ENCODE results near the gene TERT.

DNA sequence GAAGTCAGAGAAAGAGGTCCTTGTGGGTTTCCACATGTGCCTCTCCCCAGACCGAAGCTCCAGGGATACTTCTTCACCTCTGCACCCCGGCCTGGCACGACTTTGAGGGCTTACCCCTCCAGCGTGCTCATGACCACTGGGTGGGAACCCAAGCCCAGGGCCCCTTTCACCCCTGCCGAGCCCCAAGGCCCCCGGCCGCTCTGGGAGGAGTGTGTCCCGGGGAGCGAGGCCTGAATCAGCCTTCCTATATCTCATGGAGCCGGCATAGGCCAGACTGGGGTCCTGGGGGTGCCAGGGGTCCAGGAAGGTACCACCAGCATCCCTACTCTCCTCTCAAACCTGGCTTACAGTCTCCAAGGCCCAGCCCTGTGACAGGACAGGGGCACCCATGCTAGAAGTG is 17.1 kb downstream of the TERT start:
- TF ChIP-seq HDAC2 (IDR thresholded peaks at IDR 0.05) (no peak), CTCF (IDR thresholded peaks at IDR 0.05 in 2 of 3, conservative IDR thresholded peaks at IDR 0.05 in 1 of 3; ENCODE audit: control insufficient read depth in 2 of 3, extremely low read depth in 1 of 3, insufficient read depth in 1 of 3, low read depth in 3 of 3, low read length in 3 of 3) (no peak), HSF1 (IDR thresholded peaks at IDR 0.05; ENCODE audit: low read depth, low read length) (no peak), SUZ12 (IDR thresholded peaks at IDR 0.05; ENCODE audit: unreplicated experiment) (no peak), EP300 (IDR thresholded peaks at IDR 0.05; ENCODE audit: borderline replicate concordance in 1 of 2, control insufficient read depth in 1 of 2, low read depth in 2 of 2, low read length in 2 of 2) (no peak), SMAD5 (IDR thresholded peaks at IDR 0.05; ENCODE audit: low read depth) (no peak), SIN3A (IDR thresholded peaks at IDR 0.05; ENCODE audit: low read depth, low read length) (no peak), ZNF274 (IDR thresholded peaks at IDR 0.05; ENCODE audit: insufficient read depth, insufficient read length) (no peak)
- TF ChIP-seq, protein P1, sequence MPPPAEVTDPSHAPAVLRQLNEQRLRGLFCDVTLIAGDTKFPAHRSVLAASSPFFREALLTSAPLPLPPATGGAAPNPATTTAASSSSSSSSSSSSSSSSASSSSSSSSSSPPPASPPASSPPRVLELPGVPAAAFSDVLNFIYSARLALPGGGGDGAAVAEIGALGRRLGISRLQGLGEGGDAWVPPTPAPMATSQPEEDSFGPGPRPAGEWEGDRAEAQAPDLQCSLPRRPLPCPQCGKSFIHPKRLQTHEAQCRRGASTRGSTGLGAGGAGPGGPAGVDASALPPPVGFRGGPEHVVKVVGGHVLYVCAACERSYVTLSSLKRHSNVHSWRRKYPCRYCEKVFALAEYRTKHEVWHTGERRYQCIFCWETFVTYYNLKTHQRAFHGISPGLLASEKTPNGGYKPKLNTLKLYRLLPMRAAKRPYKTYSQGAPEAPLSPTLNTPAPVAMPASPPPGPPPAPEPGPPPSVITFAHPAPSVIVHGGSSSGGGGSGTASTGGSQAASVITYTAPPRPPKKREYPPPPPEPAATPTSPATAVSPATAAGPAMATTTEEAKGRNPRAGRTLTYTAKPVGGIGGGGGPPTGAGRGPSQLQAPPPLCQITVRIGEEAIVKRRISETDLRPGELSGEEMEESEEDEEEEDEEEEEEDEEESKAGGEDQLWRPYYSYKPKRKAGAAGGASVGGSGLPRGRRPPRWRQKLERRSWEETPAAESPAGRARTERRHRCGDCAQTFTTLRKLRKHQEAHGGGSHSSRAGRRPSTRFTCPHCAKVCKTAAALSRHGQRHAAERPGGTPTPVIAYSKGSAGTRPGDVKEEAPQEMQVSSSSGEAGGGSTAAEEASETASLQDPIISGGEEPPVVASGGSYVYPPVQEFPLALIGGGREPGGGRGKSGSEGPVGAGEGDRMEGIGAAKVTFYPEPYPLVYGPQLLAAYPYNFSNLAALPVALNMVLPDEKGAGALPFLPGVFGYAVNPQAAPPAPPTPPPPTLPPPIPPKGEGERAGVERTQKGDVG (CRISPR knock-in tag; IDR thresholded peaks at IDR 0.05): no peak
- TF ChIP-seq, protein P2, sequence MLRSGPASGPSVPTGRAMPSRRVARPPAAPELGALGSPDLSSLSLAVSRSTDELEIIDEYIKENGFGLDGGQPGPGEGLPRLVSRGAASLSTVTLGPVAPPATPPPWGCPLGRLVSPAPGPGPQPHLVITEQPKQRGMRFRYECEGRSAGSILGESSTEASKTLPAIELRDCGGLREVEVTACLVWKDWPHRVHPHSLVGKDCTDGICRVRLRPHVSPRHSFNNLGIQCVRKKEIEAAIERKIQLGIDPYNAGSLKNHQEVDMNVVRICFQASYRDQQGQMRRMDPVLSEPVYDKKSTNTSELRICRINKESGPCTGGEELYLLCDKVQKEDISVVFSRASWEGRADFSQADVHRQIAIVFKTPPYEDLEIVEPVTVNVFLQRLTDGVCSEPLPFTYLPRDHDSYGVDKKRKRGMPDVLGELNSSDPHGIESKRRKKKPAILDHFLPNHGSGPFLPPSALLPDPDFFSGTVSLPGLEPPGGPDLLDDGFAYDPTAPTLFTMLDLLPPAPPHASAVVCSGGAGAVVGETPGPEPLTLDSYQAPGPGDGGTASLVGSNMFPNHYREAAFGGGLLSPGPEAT (IDR thresholded peaks at IDR 0.05; ENCODE audit: low read depth): no peak
